MM.1S (cell line): ENCODE results near the gene GON7.
A peak's percentile ranks its signal among the peaks of the same experiment; 100 is the strongest.

Experiments used
- DNase-seq: peaks from one replicate; pipeline ENCODE4 v3.0.0-alpha.2; 2015
- H2AFZ ChIP-seq: fragments of 300-600 bp; sonication (generic); 2 replicates; pipeline ENCODE4 v1.6.0; 2016; ENCODE audit warnings: antibody characterized with exemption, low read length
- H3F3A ChIP-seq: fragments of 300-600 bp; sonication (generic); 2 replicates; pipeline ENCODE4 v1.6.1; 2016; ENCODE audit warnings: mild to moderate bottlenecking, antibody characterized with exemption, low read length, moderate library complexity, mixed read lengths; ENCODE audit not compliant: insufficient read depth
- H3K27ac ChIP-seq: fragments of 300-600 bp; sonication (generic); 2 replicates; pipeline ENCODE4 v1.5.1; 2016; ENCODE audit warnings: mild to moderate bottlenecking, low read length
- H3K27me3 ChIP-seq: fragments of 300-600 bp; sonication (generic); replicated peaks from 2 replicates; pipeline ENCODE4 v1.6.0; 2016; ENCODE audit warnings: low read length; ENCODE audit not compliant: insufficient read depth
- H3K36me3 ChIP-seq: fragments of 300-600 bp; sonication (generic); replicated peaks from 2 replicates; pipeline ENCODE4 v1.6.1; 2016; ENCODE audit warnings: mild to moderate bottlenecking, low read length, mixed read lengths; ENCODE audit not compliant: insufficient read depth
- H3K4me1 ChIP-seq: fragments of 300-600 bp; sonication (generic); 2 replicates; pipeline ENCODE4 v1.6.1; 2016; ENCODE audit warnings: low read length, mixed read lengths
- H3K4me2 ChIP-seq: fragments of 300-600 bp; sonication (generic); 2 replicates; pipeline ENCODE4 v1.6.0; 2016; ENCODE audit warnings: low read depth, low read length
- H3K4me3 ChIP-seq: fragments of 300-600 bp; sonication (generic); 2 replicates; pipeline ENCODE4 v1.5.1; 2016; ENCODE audit warnings: low read length, mixed read lengths
- H3K79me2 ChIP-seq: fragments of 300-600 bp; sonication (generic); 2 replicates; pipeline ENCODE4 v1.6.1; 2016; ENCODE audit warnings: mixed run types, low read length, mixed read lengths
- H3K9ac ChIP-seq: fragments of 300-600 bp; sonication (generic); 2 replicates; pipeline ENCODE4 v1.6.1; 2016; ENCODE audit warnings: low read length, mixed read lengths
- H3K9me2 ChIP-seq: fragments of 300-600 bp; sonication (generic); replicated peaks from 2 replicates; pipeline ENCODE4 v1.6.1; 2016; ENCODE audit warnings: mild to moderate bottlenecking, low read length, mixed read lengths; ENCODE audit not compliant: insufficient read depth
- H3K9me3 ChIP-seq: fragments of 300-600 bp; sonication (generic); replicated peaks from 2 replicates; pipeline ENCODE4 v1.6.1; 2016; ENCODE audit warnings: mild to moderate bottlenecking, low read length, mixed read lengths; ENCODE audit not compliant: insufficient read depth
- H4K20me1 ChIP-seq: fragments of 300-600 bp; sonication (generic); 2 replicates; pipeline ENCODE4 v1.6.1; 2016; ENCODE audit warnings: mild to moderate bottlenecking, low read length, moderate library complexity, mixed read lengths; ENCODE audit not compliant: insufficient read depth
- CTCF ChIP-seq: fragments of 300-600 bp; sonication (generic); IDR thresholded peaks from 2 replicates; pipeline ENCODE4 v1.5.1; 2016; ENCODE audit warnings: antibody characterized with exemption, low read length, mixed read lengths
- EZH2 ChIP-seq: fragments of 300-600 bp; sonication (generic); optimal IDR thresholded peaks from 2 replicates; pipeline ENCODE3; 2017; ENCODE audit warnings: low read depth, mild to moderate bottlenecking, antibody characterized with exemption, low read length, mixed read lengths
- EZH2phosphoT487 ChIP-seq: fragments of 300-600 bp; sonication (generic); IDR thresholded peaks from 2 replicates; pipeline ENCODE4 v1.6.1; 2018; ENCODE audit warnings: antibody characterized with exemption, low read length

The GON7 gene, protein sequence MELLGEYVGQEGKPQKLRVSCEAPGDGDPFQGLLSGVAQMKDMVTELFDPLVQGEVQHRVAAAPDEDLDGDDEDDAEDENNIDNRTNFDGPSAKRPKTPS

DNA sequence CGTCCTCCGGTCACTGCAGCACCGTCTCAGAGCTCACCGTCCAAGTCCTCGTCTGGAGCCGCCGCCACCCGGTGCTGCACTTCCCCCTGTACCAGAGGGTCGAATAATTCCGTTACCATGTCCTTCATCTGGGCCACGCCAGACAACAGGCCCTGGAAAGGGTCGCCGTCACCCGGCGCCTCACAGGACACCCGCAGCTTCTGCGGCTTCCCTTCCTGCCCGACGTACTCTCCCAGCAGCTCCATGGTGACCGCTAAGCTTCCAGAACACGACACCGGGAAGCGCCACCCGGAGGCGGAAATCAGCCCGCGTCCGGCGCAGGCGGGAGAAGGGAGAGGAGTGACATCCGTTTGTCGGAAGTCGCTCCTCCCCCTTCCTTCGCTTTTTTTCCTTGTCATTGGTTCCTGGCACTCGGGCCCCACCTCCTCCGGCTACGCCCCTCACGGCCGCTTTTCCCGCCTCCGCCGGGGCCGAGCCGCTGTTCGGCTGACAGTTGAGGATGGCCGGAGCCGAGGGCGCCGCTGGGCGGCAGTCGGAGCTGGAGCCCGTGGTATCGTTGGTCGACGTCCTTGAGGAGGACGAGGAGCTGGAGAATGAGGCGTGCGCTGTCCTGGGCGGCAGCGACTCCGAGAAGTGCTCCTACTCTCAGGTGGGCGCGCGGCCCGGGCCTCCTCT is at the start of gene GON7, which contains the start of gene UBR7:
Gene GON7, minus strand, starts transcription at position 273 of the 675 bp plus-strand sequence. Its CDS starts 28 bp downstream, at position 245.
Gene UBR7, plus strand, starts transcription at position 464 of the 675 bp plus-strand sequence. Its CDS starts 36 bp downstream, at position 500.
- Histone ChIP-seq H2AFZ (peak within 1 kb of the TSS; percentile 65; the same call in 1 of the 2 replicates), H3K9me2 (no peaks in the 10 kb centered on the region), H3K27ac (peak within 1 kb of the TSS; percentile 55), H3K9ac (peak within 1 kb of the TSS; percentile 80), H3K4me3 (peak within 1 kb of the TSS; percentile 79), H3K79me2 (peaks cover 51% of the 10 kb centered on the region), H3K4me2 (peak within 1 kb of the TSS; percentile 78), H3F3A (no peaks in the 10 kb centered on the region), H3K9me3 (no peaks in the 10 kb centered on the region), H3K4me1 (0 out of 2 replicates have a peak, but pooled peaks cover 3% of the 10 kb centered on the region), H4K20me1 (no peaks in the 10 kb centered on the region), H3K36me3 (no peaks in the 10 kb centered on the region), H3K27me3 (no peaks in the 10 kb centered on the region)
- TF ChIP-seq EZH2 = no peak
- no peak for TF ChIP-seq CTCF
- no peak for TF ChIP-seq EZH2phosphoT487
- peak; percentile 87 for DNase-seq

GRCh38 chr14:93249128-93249831 is 42.4 kb upstream of the GON7 start:
- TF ChIP-seq EZH2 (no peak), CTCF (no peak)
- Histone ChIP-seq H4K20me1 (no peaks in the 10 kb centered on the region), H3K27ac (peak overlapping the region; percentile 21; the same call in 1 of the 2 replicates), H3K27me3 (no peaks in the 10 kb centered on the region), H3K9me3 (no peaks in the 10 kb centered on the region), H2AFZ (no peak overlapping the region), H3K4me2 (no peak overlapping the region), H3K4me1 (peaks cover 24% of the 10 kb centered on the region), H3F3A (no peaks in the 10 kb centered on the region), H3K79me2 (no peaks in the 10 kb centered on the region), H3K36me3 (no peaks in the 10 kb centered on the region), H3K9me2 (no peaks in the 10 kb centered on the region), H3K9ac (no peak overlapping the region), H3K4me3 (no peak overlapping the region)
- DNase-seq = peak; percentile 43

GRCh38 chr14:93246534-93246933 is 39.7 kb upstream of the GON7 start:
- no peaks in the 10 kb centered on the region for H3K27me3 ChIP-seq
- H3K9me3 ChIP-seq = no peaks in the 10 kb centered on the region

More at GRCh38 chr14:93246534-93246933, 39.7 kb upstream of the GON7 start:
- H4K20me1 ChIP-seq = no peaks in the 10 kb centered on the region
- H3F3A ChIP-seq = no peaks in the 10 kb centered on the region
- no peak overlapping the region for H2AFZ ChIP-seq
- H3K79me2 ChIP-seq = no peaks in the 10 kb centered on the region
- no peak for DNase-seq
- H3K4me3 ChIP-seq = no peak overlapping the region
- H3K27ac ChIP-seq = no peak overlapping the region
- no peak overlapping the region for H3K9ac ChIP-seq
- H3K36me3 ChIP-seq = no peaks in the 10 kb centered on the region
- peaks cover 24% of the 10 kb centered on the region for H3K4me1 ChIP-seq
- TF ChIP-seq EZH2 (no peak), EZH2phosphoT487 (no peak), CTCF (no peak)
- H3K4me2 ChIP-seq = no peak overlapping the region
- no peaks in the 10 kb centered on the region for H3K9me2 ChIP-seq
